Mesendoderm (in vitro differentiated cells): ENCODE results near the gene GRID2.

Experiments
- DNase-seq: peaks from one replicate; pipeline ENCODE4 v3.0.0; 2013
- H2AK5ac ChIP-seq: 2 replicates; pipeline ENCODE4 v1.6.1; 2013; ENCODE audit warnings: low read length, inconsistent platforms
- H2BK120ac ChIP-seq: 2 replicates; pipeline ENCODE4 v1.6.1; 2013; ENCODE audit warnings: low read depth, mild to moderate bottlenecking, low read length, moderate library complexity, mixed read lengths
- H2BK15ac ChIP-seq: replicated peaks from 2 replicates; pipeline ENCODE4 v1.6.1; 2013; ENCODE audit warnings: low read depth, mild to moderate bottlenecking, moderate library complexity
- H2BK5ac ChIP-seq: 2 replicates; pipeline ENCODE4 v1.6.1; 2013; ENCODE audit warnings: low read length, inconsistent platforms
- H3K18ac ChIP-seq: 2 replicates; pipeline ENCODE4 v1.6.1; 2013; ENCODE audit warnings: mild to moderate bottlenecking, low read length, mixed read lengths
- H3K23ac ChIP-seq: one replicate; pipeline ENCODE4 v1.6.1; 2013; ENCODE audit warnings: low read length
- H3K27ac ChIP-seq: 2 replicates; pipeline ENCODE4 v1.5.1; 2013; ENCODE audit warnings: low read depth, mild to moderate bottlenecking, inconsistent platforms, low read length, moderate library complexity
- H3K27me3 ChIP-seq: 2 replicates; pipeline ENCODE4 v1.6.1; 2013; ENCODE audit warnings: low read length, control low read depth, mild to moderate bottlenecking, inconsistent platforms; ENCODE audit not compliant: insufficient read depth, poor library complexity
- H3K36me3 ChIP-seq: 2 replicates; pipeline ENCODE4 v1.6.1; 2013; ENCODE audit warnings: low read length, inconsistent platforms; ENCODE audit not compliant: control insufficient read depth, insufficient read depth
- H3K4ac ChIP-seq: one replicate; pipeline ENCODE4 v1.6.1; 2013; ENCODE audit warnings: low read depth, mild to moderate bottlenecking, low read length, moderate library complexity
- H3K4me1 ChIP-seq: 2 replicates; pipeline ENCODE4 v1.6.1; 2013; ENCODE audit warnings: low read depth, low read length, inconsistent platforms; ENCODE audit not compliant: control insufficient read depth
- H3K4me2 ChIP-seq: 2 replicates; pipeline ENCODE4 v1.6.1; 2013; ENCODE audit warnings: low read length
- H3K4me3 ChIP-seq: 2 replicates; pipeline ENCODE4 v1.5.1; 2013; ENCODE audit warnings: mild to moderate bottlenecking, low read length
- H3K56ac ChIP-seq: one replicate; pipeline ENCODE4 v1.6.1; 2013; ENCODE audit warnings: low read length
- H3K79me1 ChIP-seq: 2 replicates; pipeline ENCODE4 v1.6.1; 2013; ENCODE audit warnings: low read length, inconsistent platforms
- H3K79me2 ChIP-seq: 2 replicates; pipeline ENCODE4 v1.6.1; 2013; ENCODE audit warnings: mild to moderate bottlenecking, low read length; ENCODE audit not compliant: control insufficient read depth, insufficient read depth
- H3K9ac ChIP-seq: 2 replicates; pipeline ENCODE4 v1.6.1; 2013; ENCODE audit warnings: low read length, inconsistent platforms
- H4K5ac ChIP-seq: one replicate; pipeline ENCODE4 v1.6.1; 2013; ENCODE audit warnings: low read length
- H4K8ac ChIP-seq: one replicate; pipeline ENCODE4 v1.6.1; 2013; ENCODE audit warnings: low read depth, mild to moderate bottlenecking, control low read depth, low read length, moderate library complexity
- WGBS: extraction: QIAGEN DNeasy Blood & Tissue Kit; methylation state at CpG from one replicate; pipeline ENCODE4 v1.1.7; 2013; ENCODE audit warnings: low lambda C conversion rate, missing lambda C conversion rate; ENCODE audit not compliant: insufficient coverage; ENCODE audit errors: extremely low coverage; 5-methylcytosine and 5-hydroxymethylcytosine counted together

Gene GRID2

GRCh38 chr4:92952426-92952825 lies 648.7 kb downstream of the GRID2 start:
- Histone ChIP-seq H2BK120ac (no peak overlapping the region), H4K8ac (no peak overlapping the region)
- no CpG with 5 or more reads among the region's 2 CpGs for WGBS

DNA sequence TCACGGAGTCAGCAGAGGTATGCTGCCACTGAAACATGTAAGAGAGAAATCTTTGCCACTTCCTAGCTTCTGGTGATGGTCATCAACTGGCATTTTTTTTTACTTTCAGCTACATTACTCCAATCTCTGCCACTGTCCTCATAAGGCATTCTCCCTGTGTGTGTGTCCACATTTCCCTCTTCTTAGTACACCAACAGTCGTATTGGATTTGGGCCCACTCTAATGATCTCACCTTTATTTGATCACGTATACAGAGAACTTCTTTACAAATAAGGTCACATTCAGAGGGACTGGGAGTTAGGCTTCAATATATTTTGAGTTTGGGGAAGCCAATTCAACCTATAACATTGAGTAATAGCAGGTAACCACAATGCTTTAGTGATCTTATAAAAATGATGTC lies 649.1 kb downstream of the GRID2 start:
- no peak overlapping the region for H3K18ac ChIP-seq
- H3K4me3 ChIP-seq, result no peak overlapping the region
- no peak overlapping the region for H3K4ac ChIP-seq
- no peak overlapping the region for H2BK120ac ChIP-seq
- H3K27ac ChIP-seq, result no peak overlapping the region
- no peaks in the 10 kb centered on the region for H3K4me1 ChIP-seq
- H2BK15ac ChIP-seq, result no peak overlapping the region
- no peak overlapping the region for H3K4me2 ChIP-seq
- no peaks in the 10 kb centered on the region for H3K27me3 ChIP-seq
- no peak overlapping the region for H2AK5ac ChIP-seq
- H3K36me3 ChIP-seq, result no peaks in the 10 kb centered on the region
- no peak overlapping the region for H3K9ac ChIP-seq
- H2BK5ac ChIP-seq, result no peak overlapping the region
- no peak overlapping the region for H4K5ac ChIP-seq
- H3K79me2 ChIP-seq, result no peaks in the 10 kb centered on the region
- DNase-seq, result no peak
- no peak overlapping the region for H4K8ac ChIP-seq
- no peak overlapping the region for H3K56ac ChIP-seq
- H3K23ac ChIP-seq, result no peak overlapping the region
- WGBS, result no CpG with 5 or more reads among the region's 3 CpGs
- H3K79me1 ChIP-seq, result no peaks in the 10 kb centered on the region

More at GRCh38 chr4:92952426-92952825, 648.7 kb downstream of the GRID2 start:
- H3K18ac ChIP-seq, result no peak overlapping the region
- no peak overlapping the region for H2AK5ac ChIP-seq
- H3K27me3 ChIP-seq, result no peaks in the 10 kb centered on the region
- no peak overlapping the region for H2BK5ac ChIP-seq
- H4K5ac ChIP-seq, result no peak overlapping the region
- H3K23ac ChIP-seq, result no peak overlapping the region
- no peaks in the 10 kb centered on the region for H3K79me1 ChIP-seq
- H3K36me3 ChIP-seq, result no peaks in the 10 kb centered on the region
- no peak overlapping the region for H3K9ac ChIP-seq
- H3K4me1 ChIP-seq, result no peaks in the 10 kb centered on the region
- H3K4me2 ChIP-seq, result no peak overlapping the region
- H3K79me2 ChIP-seq, result no peaks in the 10 kb centered on the region
- DNase-seq, result no peak
- H3K27ac ChIP-seq, result no peak overlapping the region
- H3K4me3 ChIP-seq, result no peak overlapping the region
- H3K4ac ChIP-seq, result no peak overlapping the region
- no peak overlapping the region for H3K56ac ChIP-seq
- no peak overlapping the region for H2BK15ac ChIP-seq

- Histone ChIP-seq H2AK5ac (no peak overlapping the region), H3K79me1 (no peaks in the 10 kb centered on the region), H2BK5ac (no peak overlapping the region), H3K4ac (no peak overlapping the region), H3K36me3 (no peaks in the 10 kb centered on the region), H3K23ac (no peak overlapping the region), H3K79me2 (no peaks in the 10 kb centered on the region), H3K4me1 (no peaks in the 10 kb centered on the region), H3K18ac (no peak overlapping the region), H2BK120ac (no peak overlapping the region), H3K4me3 (no peak overlapping the region), H4K5ac (no peak overlapping the region), H2BK15ac (no peak overlapping the region), H3K4me2 (no peak overlapping the region), H3K9ac (no peak overlapping the region), H3K27me3 (no peaks in the 10 kb centered on the region), H4K8ac (no peak overlapping the region), H3K27ac (no peak overlapping the region), H3K56ac (no peak overlapping the region)
- DNase-seq, result no peak
- WGBS, result 100% methylated on average over 1 of the region's 3 CpGs
Measured at GRCh38 chr4:92953462-92953861, 649.7 kb downstream of the GRID2 start.

DNA sequence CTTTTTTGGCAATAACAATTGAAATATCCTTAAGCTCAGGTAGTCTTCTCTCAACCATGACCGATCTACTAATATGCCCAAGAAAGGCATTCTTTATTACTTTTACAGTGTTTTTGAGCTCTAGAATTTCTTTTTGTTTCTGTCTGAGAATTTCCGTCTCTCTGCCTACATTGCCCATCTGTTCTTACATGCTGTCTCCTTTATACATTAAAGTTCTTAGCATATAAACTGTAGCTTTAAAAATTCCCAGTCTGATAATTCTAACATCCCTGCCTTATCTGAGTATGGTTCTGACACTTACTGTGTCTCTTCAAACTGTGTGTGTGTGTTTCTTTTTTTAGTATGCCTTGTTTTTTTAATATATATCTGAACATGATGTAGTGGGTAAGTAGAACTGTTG lies 658.1 kb downstream of the GRID2 start:
- WGBS, result no CpG with 5 or more reads among the region's 2 CpGs
- H3K79me1 ChIP-seq, result no peaks in the 10 kb centered on the region
- no peak overlapping the region for H3K4me3 ChIP-seq
- no peak overlapping the region for H4K8ac ChIP-seq
- H3K56ac ChIP-seq, result no peak overlapping the region
- H3K79me2 ChIP-seq, result no peaks in the 10 kb centered on the region
- no peak overlapping the region for H3K27ac ChIP-seq
- H4K5ac ChIP-seq, result no peak overlapping the region
- H2BK15ac ChIP-seq, result no peak overlapping the region
- no peak overlapping the region for H3K9ac ChIP-seq
- H3K18ac ChIP-seq, result no peak overlapping the region
- H2BK120ac ChIP-seq, result no peak overlapping the region
- H3K4me2 ChIP-seq, result no peak overlapping the region
- DNase-seq, result no peak
- H2BK5ac ChIP-seq, result no peak overlapping the region
- H3K36me3 ChIP-seq, result no peaks in the 10 kb centered on the region
- H3K4ac ChIP-seq, result no peak overlapping the region
- H3K23ac ChIP-seq, result no peak overlapping the region
- H3K4me1 ChIP-seq, result no peaks in the 10 kb centered on the region
- H3K27me3 ChIP-seq, result no peaks in the 10 kb centered on the region
- no peak overlapping the region for H2AK5ac ChIP-seq

DNA sequence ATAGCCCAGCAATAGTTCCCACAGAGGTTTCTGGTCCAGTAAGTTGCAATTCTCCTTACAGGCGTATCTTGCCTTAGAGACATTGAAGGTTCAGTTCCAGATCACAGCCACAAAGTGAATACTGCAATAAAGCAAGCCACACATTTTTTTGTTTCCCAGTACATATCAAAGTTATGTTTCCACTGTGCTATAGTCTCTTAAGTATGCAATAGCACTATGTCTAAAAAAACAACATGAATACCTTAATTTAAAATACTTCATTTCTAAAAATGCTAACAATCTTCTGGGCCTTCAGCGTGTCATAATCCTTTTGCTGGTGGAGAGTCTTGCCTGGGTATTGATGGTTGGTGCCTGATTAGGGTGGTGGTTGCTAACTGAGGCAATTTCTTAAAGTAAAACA lies 659.1 kb downstream of the GRID2 start:
- Histone ChIP-seq H3K27me3 (no peaks in the 10 kb centered on the region), H3K56ac (no peak overlapping the region), H2BK120ac (no peak overlapping the region), H3K4me3 (no peak overlapping the region), H3K18ac (no peak overlapping the region), H3K4me1 (no peaks in the 10 kb centered on the region), H3K23ac (no peak overlapping the region), H3K36me3 (no peaks in the 10 kb centered on the region), H3K79me2 (no peaks in the 10 kb centered on the region), H3K4ac (no peak overlapping the region), H3K9ac (no peak overlapping the region), H2AK5ac (no peak overlapping the region), H4K8ac (no peak overlapping the region), H2BK15ac (no peak overlapping the region), H4K5ac (no peak overlapping the region), H3K4me2 (no peak overlapping the region), H3K79me1 (no peaks in the 10 kb centered on the region), H3K27ac (no peak overlapping the region), H2BK5ac (no peak overlapping the region)
- no CpG with 5 or more reads among the region's 2 CpGs for WGBS
- no peak for DNase-seq

GRCh38 chr4:92968556-92968955 lies 664.8 kb downstream of the GRID2 start:
- no peak overlapping the region for H3K27ac ChIP-seq
- no peak overlapping the region for H2BK5ac ChIP-seq
- no peaks in the 10 kb centered on the region for H3K27me3 ChIP-seq
- H3K4me3 ChIP-seq, result no peak overlapping the region
- H3K79me1 ChIP-seq, result no peaks in the 10 kb centered on the region
- H3K18ac ChIP-seq, result no peak overlapping the region
- no peak for DNase-seq
- no peak overlapping the region for H3K4me2 ChIP-seq
- no peaks in the 10 kb centered on the region for H3K4me1 ChIP-seq
- no peak overlapping the region for H4K8ac ChIP-seq
- H4K5ac ChIP-seq, result no peak overlapping the region
- no peak overlapping the region for H3K9ac ChIP-seq
- no peak overlapping the region for H2AK5ac ChIP-seq
- no peaks in the 10 kb centered on the region for H3K79me2 ChIP-seq
- H2BK120ac ChIP-seq, result no peak overlapping the region
- no peaks in the 10 kb centered on the region for H3K36me3 ChIP-seq
- H3K56ac ChIP-seq, result no peak overlapping the region
- H2BK15ac ChIP-seq, result no peak overlapping the region
- H3K23ac ChIP-seq, result no peak overlapping the region
- WGBS, result no CpG with 5 or more reads among the region's 1 CpG
- H3K4ac ChIP-seq, result no peak overlapping the region
